Effector memory CD4-positive, alpha-beta T cell (primary cell): Measurements from ENCODE around the gene RAMP3.
A peak's percentile ranks its signal among the peaks of the same experiment; 100 is the strongest.

Experiments
- DNase-seq, 3 donors: peaks; one replicate each; pipeline ENCODE4 v3.0.0-alpha.2; 2020
- H3K27ac ChIP-seq: 2 replicates; pipeline ENCODE4 v1.7.0; 2013; ENCODE audit warnings: mild to moderate bottlenecking, low read length, moderate library complexity; ENCODE audit not compliant: insufficient read depth, poor library complexity, severe bottlenecking
- H3K27me3 ChIP-seq: replicated peaks from 2 replicates; pipeline ENCODE4 v1.7.0; 2013; ENCODE audit warnings: mild to moderate bottlenecking, low read length; ENCODE audit not compliant: insufficient read depth, control insufficient read depth, poor library complexity, severe bottlenecking
- H3K36me3 ChIP-seq: 2 replicates; pipeline ENCODE4 v1.7.0; 2013; ENCODE audit warnings: mild to moderate bottlenecking, low read length, moderate library complexity; ENCODE audit not compliant: control insufficient read depth, insufficient read depth
- H3K4me1 ChIP-seq: 2 replicates; pipeline ENCODE4 v1.7.0; 2013; ENCODE audit warnings: low read length, mild to moderate bottlenecking; ENCODE audit not compliant: control insufficient read depth, insufficient read depth, poor library complexity, severe bottlenecking
- H3K4me3 ChIP-seq: 2 replicates; pipeline ENCODE4 v1.7.0; 2013; ENCODE audit warnings: low read length, low read depth, mild to moderate bottlenecking; ENCODE audit not compliant: insufficient read depth, poor library complexity, severe bottlenecking
- H3K9me3 ChIP-seq: 2 replicates; pipeline ENCODE4 v1.7.0; 2013; ENCODE audit warnings: mild to moderate bottlenecking, low read length, moderate library complexity; ENCODE audit not compliant: control insufficient read depth

The RAMP3 gene

GRCh38 chr7:45119550-45119949 is 38.0 kb upstream of the RAMP3 start:
- Histone ChIP-seq H3K36me3 (no peaks in the 10 kb centered on the region), H3K4me1 (peaks cover 20% of the 10 kb centered on the region), H3K27me3 (no peaks in the 10 kb centered on the region), H3K9me3 (no peaks in the 10 kb centered on the region), H3K4me3 (no peak overlapping the region), H3K27ac (no peak overlapping the region)
- DNase-seq: no peak

GRCh38 chr7:45122975-45123860 is 34.4 kb upstream of the RAMP3 start:
- DNase-seq: no peak
- Histone ChIP-seq H3K4me3 (peak overlapping the region; percentile 23), H3K4me1 (peaks cover 20% of the 10 kb centered on the region), H3K9me3 (no peaks in the 10 kb centered on the region), H3K27ac (no peak overlapping the region), H3K36me3 (no peaks in the 10 kb centered on the region), H3K27me3 (no peaks in the 10 kb centered on the region)

- Histone ChIP-seq H3K4me3 (no peak overlapping the region), H3K27me3 (no peaks in the 10 kb centered on the region), H3K4me1 (peaks cover 20% of the 10 kb centered on the region), H3K27ac (no peak overlapping the region), H3K9me3 (no peaks in the 10 kb centered on the region), H3K36me3 (no peaks in the 10 kb centered on the region)
- DNase-seq: no peak
Observed at GRCh38 chr7:45123913-45124710, 33.5 kb upstream of the RAMP3 start.

- no peak for DNase-seq
- Histone ChIP-seq H3K9me3 (no peaks in the 10 kb centered on the region), H3K4me3 (no peak overlapping the region), H3K27me3 (no peaks in the 10 kb centered on the region), H3K27ac (no peak overlapping the region), H3K4me1 (peaks cover 20% of the 10 kb centered on the region), H3K36me3 (no peaks in the 10 kb centered on the region)
Observed at GRCh38 chr7:45125193-45125904, 32.2 kb upstream of the RAMP3 start.

- H3K4me3 ChIP-seq: no peak overlapping the region
- no peaks in the 10 kb centered on the region for H3K9me3 ChIP-seq
Observed at GRCh38 chr7:45126201-45126600, 31.4 kb upstream of the RAMP3 start.

GRCh38 chr7:45126920-45127319 is 30.7 kb upstream of the RAMP3 start:
- Histone ChIP-seq H3K27ac (no peak overlapping the region), H3K27me3 (no peaks in the 10 kb centered on the region), H3K4me3 (no peak overlapping the region), H3K9me3 (no peaks in the 10 kb centered on the region), H3K36me3 (no peaks in the 10 kb centered on the region), H3K4me1 (peaks cover 17% of the 10 kb centered on the region)
- no peak for DNase-seq

More at GRCh38 chr7:45126201-45126600, 31.4 kb upstream of the RAMP3 start:
- Histone ChIP-seq H3K27ac (no peak overlapping the region), H3K36me3 (no peaks in the 10 kb centered on the region), H3K27me3 (no peaks in the 10 kb centered on the region), H3K4me1 (peaks cover 20% of the 10 kb centered on the region)
- DNase-seq: no peak

GRCh38 chr7:45129181-45129800 is 28.3 kb upstream of the RAMP3 start:
- Histone ChIP-seq H3K36me3 (no peaks in the 10 kb centered on the region), H3K27ac (no peak overlapping the region), H3K9me3 (no peaks in the 10 kb centered on the region), H3K4me1 (no peaks in the 10 kb centered on the region), H3K4me3 (no peak overlapping the region), H3K27me3 (no peaks in the 10 kb centered on the region)
- no peak for DNase-seq

- Histone ChIP-seq H3K9me3 (no peaks in the 10 kb centered on the region), H3K36me3 (no peaks in the 10 kb centered on the region), H3K4me3 (no peak overlapping the region), H3K27me3 (no peaks in the 10 kb centered on the region), H3K4me1 (no peaks in the 10 kb centered on the region), H3K27ac (no peak overlapping the region)
- DNase-seq: no peak
Observed at GRCh38 chr7:45129906-45130305, 27.7 kb upstream of the RAMP3 start.

- DNase-seq: no peak
- H3K4me3 ChIP-seq: no peak overlapping the region
- H3K9me3 ChIP-seq: no peaks in the 10 kb centered on the region
- no peaks in the 10 kb centered on the region for H3K36me3 ChIP-seq
- H3K27ac ChIP-seq: no peak overlapping the region
- H3K27me3 ChIP-seq: no peaks in the 10 kb centered on the region
- no peaks in the 10 kb centered on the region for H3K4me1 ChIP-seq
Observed at GRCh38 chr7:45130910-45131309, 26.7 kb upstream of the RAMP3 start.
